Stomach (tissue), 9 donors: ENCODE results near the gene TMEM25. TPM values are rescaled to one million over a fixed set of nuclear protein-coding genes. Genes with fewer than 3 reads are reported as not detected.

Source experiments
- DNase-seq, 2 donors: peaks; one replicate each; pipeline versions ENCODE4 v3.0.0 to v3.0.0-alpha.2; 2013 to 2019
- H3K27ac ChIP-seq, 5 donors: fragments of 200-600 bp in 4 of 5; sonication (generic) in 4 of 5; one replicate each; pipeline ENCODE4 v1.5.1; 2013 to 2019; ENCODE audit warnings: mild to moderate bottlenecking in 1 of 5, moderate library complexity in 1 of 5
- H3K27me3 ChIP-seq, 3 donors: fragments of 200-600 bp; sonication (generic); one replicate each; pipeline ENCODE4 v1.5.1; 2017 to 2019; ENCODE audit warnings: mixed run types in 1 of 3
- H3K36me3 ChIP-seq, 4 donors: fragments of 200-600 bp; sonication (generic); 1 replicate in 3 of 4; 2 replicates in 1 of 4; pipeline ENCODE4 v1.5.1; 2016 to 2019
- H3K4me1 ChIP-seq, 4 donors: fragments of 200-600 bp; sonication (generic); one replicate each; pipeline ENCODE4 v1.5.1; 2016 to 2019
- H3K4me3 ChIP-seq, 4 donors: fragments of 200-600 bp; sonication (generic) in 3 of 4; one replicate each; pipeline ENCODE4 v1.5.1; 2016 to 2019; ENCODE audit warnings: mild to moderate bottlenecking in 1 of 4
- H3K9me3 ChIP-seq, 4 donors: fragments of 200-600 bp; sonication (generic); one replicate each; pipeline ENCODE4 v1.5.1; 2016 to 2019
- EP300 ChIP-seq: sonication (generic); formaldehyde crosslinking; IDR thresholded peaks from one replicate; pipeline ENCODE4 v1.6.1; 2017; ENCODE audit warnings: antibody characterized with exemption
- POLR2A ChIP-seq, 4 donors: fragments of 450-650 bp; IDR thresholded peaks; one replicate each; pipeline ENCODE4 v1.6.1; 2016; ENCODE audit warnings: antibody characterized with exemption in 4 of 4, control low read depth in 2 of 4, mild to moderate bottlenecking in 1 of 4, moderate library complexity in 1 of 4
- POLR2AphosphoS5 ChIP-seq, 3 donors: sonication (generic); formaldehyde crosslinking; IDR thresholded peaks; one replicate each; pipeline ENCODE4 v1.6.1; 2016; ENCODE audit warnings: antibody characterized with exemption in 3 of 3
- WGBS, 5 donors: extraction: QIAGEN DNeasy Blood & Tissue Kit in 3 of 5; methylation state at CpG; one replicate each; pipeline versions ENCODE4 v1.1.5 to v1.1.7; 2013 to 2018; 5-methylcytosine and 5-hydroxymethylcytosine counted together
- intact Hi-C: fragments of 100-400 bp; cut with DNase I; formaldehyde crosslinking; loops from one replicate; pipeline ENCODE4 v1.15.1; 2023; ENCODE audit warnings: low total_unique reads
- polyA plus RNA-seq, 3 donors: library from polyadenylated mRNA; stranded (reverse); fragments of 200-250 nt; gene quantifications; one replicate each; pipeline ENCODE4 v1.2.3, GENCODE V29; 2013
- total RNA-seq, 5 donors: library from RNA; depleted of rRNA; stranded (reverse); fragments of >200 nt; gene quantifications; one replicate each; pipeline versions ENCODE4 v1.1.0 to v1.2.3, GENCODE V29; 2014 to 2016
- TF ChIP-seq, protein P1 (sequence below), 7 experiments: fragments of 450-650 bp in 4 of 7; fragments of 200-600 bp in 3 of 7; sonication (generic) in 3 of 7; IDR thresholded peaks; one replicate each; pipeline ENCODE4 v1.5.1; 2016 to 2019; ENCODE audit warnings: antibody characterized with exemption in 7 of 7, control low read depth in 2 of 7, mild to moderate bottlenecking in 1 of 7
- donor health status: healthy with polysubstance abuse.
- donor health status: Bipolar disorder and iron deficiency.
- donor health status: healthy.

TMEM25 gene
- total and polyA plus RNA-seq, 8 donors: 4.0 to 52.7 (median 8.5) TPM; not detected in 1

DNA sequence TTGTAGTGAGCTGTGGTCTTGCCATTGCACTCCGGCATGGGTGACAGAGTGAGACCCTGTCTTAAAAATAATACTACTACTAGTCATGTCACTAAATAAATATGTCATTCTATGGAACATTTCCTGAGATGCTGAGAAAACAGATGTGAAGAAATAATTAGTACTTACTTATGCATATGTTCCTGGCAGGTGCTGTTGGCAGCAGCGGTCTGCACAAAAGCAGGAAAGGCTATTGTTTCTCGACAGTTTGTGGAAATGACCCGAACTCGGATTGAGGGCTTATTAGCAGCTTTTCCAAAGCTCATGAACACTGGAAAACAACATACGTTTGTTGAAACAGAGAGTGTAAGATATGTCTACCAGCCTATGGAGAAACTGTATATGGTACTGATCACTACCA lies 50.1 kb downstream of the TMEM25 start:
- peak in 1 of 2 donors; percentile 24 for DNase-seq
- H3K36me3 ChIP-seq: peaks cover 39 to 58% (median 50%) of the 10 kb centered on the region in 4 donors
- H3K9me3 ChIP-seq: no peaks in the 10 kb centered on the region
- no peak overlapping the region for H3K4me3 ChIP-seq
- 59 to 72% (median 61%) methylated on average over 6 of the region's 6 CpGs for WGBS, 5 donors
- H3K27ac ChIP-seq: peak overlapping the region in 1 of 5 donors; percentile 32
- peaks cover 13 to 58% (median 33%) of the 10 kb centered on the region in 4 donors for H3K4me1 ChIP-seq
- TF ChIP-seq POLR2AphosphoS5 (IDR thresholded peaks at IDR 0.05) (no peak), EP300 (no peak), POLR2A (IDR thresholded peaks at IDR 0.05) (no peak)
- TF ChIP-seq, protein P1, sequence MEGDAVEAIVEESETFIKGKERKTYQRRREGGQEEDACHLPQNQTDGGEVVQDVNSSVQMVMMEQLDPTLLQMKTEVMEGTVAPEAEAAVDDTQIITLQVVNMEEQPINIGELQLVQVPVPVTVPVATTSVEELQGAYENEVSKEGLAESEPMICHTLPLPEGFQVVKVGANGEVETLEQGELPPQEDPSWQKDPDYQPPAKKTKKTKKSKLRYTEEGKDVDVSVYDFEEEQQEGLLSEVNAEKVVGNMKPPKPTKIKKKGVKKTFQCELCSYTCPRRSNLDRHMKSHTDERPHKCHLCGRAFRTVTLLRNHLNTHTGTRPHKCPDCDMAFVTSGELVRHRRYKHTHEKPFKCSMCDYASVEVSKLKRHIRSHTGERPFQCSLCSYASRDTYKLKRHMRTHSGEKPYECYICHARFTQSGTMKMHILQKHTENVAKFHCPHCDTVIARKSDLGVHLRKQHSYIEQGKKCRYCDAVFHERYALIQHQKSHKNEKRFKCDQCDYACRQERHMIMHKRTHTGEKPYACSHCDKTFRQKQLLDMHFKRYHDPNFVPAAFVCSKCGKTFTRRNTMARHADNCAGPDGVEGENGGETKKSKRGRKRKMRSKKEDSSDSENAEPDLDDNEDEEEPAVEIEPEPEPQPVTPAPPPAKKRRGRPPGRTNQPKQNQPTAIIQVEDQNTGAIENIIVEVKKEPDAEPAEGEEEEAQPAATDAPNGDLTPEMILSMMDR (IDR thresholded peaks at IDR 0.05): no peak
- intact Hi-C loops: no loop called here
- no peaks in the 10 kb centered on the region for H3K27me3 ChIP-seq

Other genes with a start within 250 kb of the TMEM25 start
- 10 to 100 TPM in 1 of 5 donors, 1 to 10 TPM in 2, not detected in 2; 2.4 to 15.8 (median 7.1) TPM for gene CD3E, start 226.5 kb upstream of the TMEM25 start, total RNA-seq
- 1 to 10 TPM; 2.3 to 6.7 (median 4.5) TPM for gene CD3E, start 226.5 kb upstream of the TMEM25 start, polyA plus RNA-seq
- 10 to 100 TPM in 2 of 5 donors, 1 to 10 TPM in 1, not detected in 2; 4.6 to 24.0 (median 16.1) TPM for gene CD3D, start 188.5 kb upstream of the TMEM25 start, total RNA-seq
- 1 to 10 TPM; 2.2 to 9.2 (median 4.7) TPM for gene CD3D, start 188.5 kb upstream of the TMEM25 start, polyA plus RNA-seq
- gene CD3G, start 186.8 kb upstream of the TMEM25 start, total RNA-seq: 1 to 10 TPM in 3 of 5 donors, not detected in 2; 1.2 to 9.5 (median 4.2) TPM
- gene CD3G, start 186.8 kb upstream of the TMEM25 start, polyA plus RNA-seq: under 1 TPM in 2 of 3 donors, not detected in 1; 0.18 to 0.76 TPM
- 10 to 100 TPM; 17.1 to 68.8 (median 50.7) TPM for gene UBE4A, start 171.6 kb upstream of the TMEM25 start, total RNA-seq
- gene UBE4A, start 171.6 kb upstream of the TMEM25 start, polyA plus RNA-seq: 10 to 100 TPM in 1 of 3 donors, 1 to 10 TPM in 2; 3.5 to 11.8 (median 4.0) TPM
- gene ATP5MG, start 129.6 kb upstream of the TMEM25 start, total RNA-seq: 100 to 1,000 TPM in 4 of 5 donors, 10 to 100 TPM in 1; 98.5 to 152 (median 113) TPM
- 100 to 1,000 TPM; 233 to 312 (median 288) TPM for gene ATP5MG, start 129.6 kb upstream of the TMEM25 start, polyA plus RNA-seq
- 10 to 100 TPM; 22.0 to 98.2 (median 79.8) TPM for gene KMT2A, start 94.7 kb upstream of the TMEM25 start, total RNA-seq
- 1 to 10 TPM; 4.5 to 6.4 (median 5.3) TPM for gene KMT2A, start 94.7 kb upstream of the TMEM25 start, polyA plus RNA-seq
- 10 to 100 TPM in 1 of 5 donors, not detected in 4; 56.8 TPM for gene TTC36, start 3.7 kb upstream of the TMEM25 start, total RNA-seq
- 1 to 10 TPM in 1 of 3 donors, under 1 TPM in 1, not detected in 1; 0.58 to 2.0 TPM for gene TTC36, start 3.7 kb upstream of the TMEM25 start, polyA plus RNA-seq
- 100 to 1,000 TPM in 1 of 5 donors, 10 to 100 TPM in 3, 1 to 10 TPM in 1; 3.5 to 113 (median 28.4) TPM for gene IFT46, start 34.7 kb downstream of the TMEM25 start, total RNA-seq
- 10 to 100 TPM; 15.4 to 17.9 (median 17.5) TPM for gene IFT46, start 34.7 kb downstream of the TMEM25 start, polyA plus RNA-seq
- gene ARCN1, start 41.2 kb downstream of the TMEM25 start, total RNA-seq: 100 to 1,000 TPM in 1 of 5 donors, 10 to 100 TPM in 4; 22.0 to 115 (median 60.0) TPM
- gene ARCN1, start 41.2 kb downstream of the TMEM25 start, polyA plus RNA-seq: 100 to 1,000 TPM in 1 of 3 donors, 10 to 100 TPM in 2; 50.7 to 107 (median 60.2) TPM
- 100 to 1,000 TPM in 1 of 5 donors, 10 to 100 TPM in 4; 34.4 to 291 (median 50.2) TPM for gene PHLDB1, start 76.4 kb downstream of the TMEM25 start, total RNA-seq
- gene PHLDB1, start 76.4 kb downstream of the TMEM25 start, polyA plus RNA-seq: 10 to 100 TPM; 28.4 to 43.1 (median 39.7) TPM
- under 1 TPM in 1 of 5 donors, not detected in 4; 0.45 TPM for gene TREH, start 148.5 kb downstream of the TMEM25 start, total RNA-seq
- gene TREH, start 148.5 kb downstream of the TMEM25 start, polyA plus RNA-seq: 1 to 10 TPM in 2 of 3 donors, under 1 TPM in 1; 0.76 to 2.2 (median 1.4) TPM